ENCODE data around the gene GRM7.

- TF ChIP-seq POLR2A (IDR thresholded peaks at IDR 0.05), result no peak
- no peak for TF ChIP-seq CTCF (IDR thresholded peaks at IDR 0.05)
- no peak for TF ChIP-seq POLR2AphosphoS5 (IDR thresholded peaks at IDR 0.05)
Observed at GRCh38 chr3:7270731-7271130, 409.8 kb downstream of the GRM7 start.
